HG02981 (cell line): ENCODE measurements around the gene ZFYVE21.
"Not testable (repeated sequence)": the region's sequence is repeated elsewhere in the genome, so short reads cannot be mapped to it uniquely, and the experiment has no call there.

ENCODE experiments used
- ATAC-seq: cut with Tn5 transposase; IDR thresholded peaks from one replicate; pipeline ENCODE4 v1.9.1; 2021; ENCODE audit warnings: mild to moderate bottlenecking, moderate library complexity; ENCODE audit not compliant: unreplicated experiment

Gene ZFYVE21

DNA sequence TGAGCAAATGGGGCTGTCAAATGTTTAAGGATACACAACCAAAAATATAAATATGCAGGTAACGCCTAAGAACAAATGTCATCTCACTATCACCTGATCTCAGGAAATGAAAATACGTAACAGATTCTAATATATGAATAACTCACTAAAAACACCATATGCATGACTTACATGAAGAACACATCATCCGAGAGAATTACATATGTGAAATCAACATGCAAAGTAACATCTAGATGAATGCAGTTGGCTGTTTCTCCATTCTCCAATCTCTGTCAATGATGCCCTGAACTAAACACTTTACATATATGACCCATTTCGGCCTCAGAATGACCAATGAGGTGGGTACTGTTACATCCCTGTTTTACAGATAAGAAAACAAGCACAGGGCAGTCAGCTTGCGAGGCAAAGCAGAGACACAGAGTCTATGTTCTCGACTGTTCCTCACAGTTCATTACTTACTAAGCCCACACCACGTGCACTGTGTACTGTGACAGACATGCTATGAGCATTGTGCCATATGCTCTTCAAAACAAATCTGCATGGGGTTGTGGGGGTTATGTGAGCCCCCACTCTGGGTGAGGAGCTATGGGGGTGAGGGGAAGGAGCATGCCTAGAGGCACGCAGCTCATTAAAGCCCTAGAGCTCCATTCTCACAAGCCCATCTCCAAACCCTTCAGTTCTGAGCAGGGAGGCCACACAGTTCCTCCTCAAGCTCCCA, 42.6 kb downstream of the ZFYVE21 start:
- ATAC-seq = no peak

DNA sequence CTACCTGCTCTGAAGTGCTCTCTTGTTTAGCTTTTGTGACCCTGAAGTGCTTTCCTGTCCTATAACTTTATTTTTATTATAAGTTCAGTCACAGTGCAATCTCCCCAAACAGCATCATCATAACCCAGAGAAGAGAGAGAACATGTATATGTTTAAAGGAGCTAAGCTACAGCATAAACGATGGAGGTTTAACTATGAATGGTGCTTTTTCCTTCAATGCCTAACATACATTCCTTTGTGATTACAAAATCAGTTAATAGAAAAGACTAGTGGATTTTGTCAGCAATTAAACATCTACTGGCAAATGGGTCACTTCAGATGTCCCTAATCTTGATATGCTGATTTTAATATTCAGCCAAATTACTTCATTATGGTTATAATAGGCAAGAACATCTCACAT, 46.4 kb downstream of the ZFYVE21 start:
- ATAC-seq = no peak

DNA sequence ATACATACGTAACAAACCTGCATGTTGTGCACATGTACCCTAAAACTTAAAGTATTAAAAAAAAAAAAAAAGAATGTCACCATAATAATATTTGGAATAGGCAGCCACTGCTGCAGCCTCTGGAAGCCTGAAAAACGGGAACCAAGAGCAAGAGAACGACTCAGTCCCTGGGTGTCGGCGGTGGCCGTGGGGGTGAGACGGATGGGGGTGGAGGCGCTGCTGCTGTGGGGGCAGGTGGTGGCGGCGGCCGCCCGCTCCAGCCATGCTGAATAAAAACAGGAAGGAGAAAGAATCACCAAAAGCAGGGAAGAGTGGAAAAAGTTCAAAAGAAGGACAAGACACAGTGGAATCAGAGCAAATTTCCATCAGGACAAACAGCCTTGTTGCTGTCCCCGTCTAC, 46.9 kb downstream of the ZFYVE21 start:
- no peak for ATAC-seq

DNA sequence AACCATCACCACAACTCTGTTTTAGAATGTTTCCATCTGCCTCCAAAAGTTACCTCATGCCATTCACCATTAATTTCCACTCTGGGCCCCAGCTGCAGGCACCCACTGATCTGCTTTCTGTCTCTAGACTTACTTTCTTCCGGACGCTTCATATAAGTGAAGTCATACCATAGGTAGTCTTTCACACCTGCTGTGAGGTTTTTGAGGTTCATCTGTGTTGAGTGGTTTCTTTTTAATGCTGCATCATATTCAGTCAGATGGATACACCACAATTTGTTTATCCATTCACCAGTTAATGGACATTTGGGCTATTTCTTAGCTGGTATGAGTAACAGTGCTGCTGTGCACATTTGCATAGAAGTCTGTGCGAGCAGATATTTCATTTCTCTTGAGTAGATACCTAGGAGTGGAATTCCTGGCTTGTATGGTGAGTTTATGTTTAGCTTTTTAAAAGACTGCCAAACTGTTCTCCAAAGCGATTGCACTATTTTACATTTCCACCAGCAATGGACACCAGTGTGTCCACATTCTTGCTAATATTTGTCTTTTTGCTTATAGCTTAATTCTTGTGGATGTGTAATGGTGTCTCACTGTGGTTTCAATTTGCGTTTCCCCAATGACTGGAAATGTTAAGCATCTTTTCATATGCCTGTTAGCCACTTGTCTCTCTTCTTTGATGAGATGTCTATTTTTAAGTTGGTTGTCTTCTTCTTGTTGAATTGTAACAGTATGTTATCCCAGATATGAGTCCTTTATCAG, 48.3 kb downstream of the ZFYVE21 start:
- peak; percentile 83 for ATAC-seq

DNA sequence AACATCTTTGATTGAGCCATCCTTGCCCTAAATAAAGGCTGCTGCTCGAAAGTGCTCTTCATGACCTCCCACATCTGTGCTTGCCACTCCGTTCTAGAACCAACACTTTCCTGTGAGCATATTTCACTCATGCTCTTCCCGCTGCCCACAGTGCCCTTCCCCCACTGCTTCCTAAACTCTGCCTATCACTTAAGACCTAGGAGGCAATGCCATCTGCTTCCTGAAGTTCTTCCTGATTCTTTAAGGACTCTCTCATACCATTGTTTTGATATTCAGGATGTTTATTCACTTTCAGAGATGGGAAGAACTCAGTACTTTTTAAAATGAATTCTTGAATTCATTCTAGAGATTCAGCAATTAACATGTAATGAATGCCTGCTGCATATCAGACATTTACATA, 49.9 kb downstream of the ZFYVE21 start:
- ATAC-seq = no peak

DNA sequence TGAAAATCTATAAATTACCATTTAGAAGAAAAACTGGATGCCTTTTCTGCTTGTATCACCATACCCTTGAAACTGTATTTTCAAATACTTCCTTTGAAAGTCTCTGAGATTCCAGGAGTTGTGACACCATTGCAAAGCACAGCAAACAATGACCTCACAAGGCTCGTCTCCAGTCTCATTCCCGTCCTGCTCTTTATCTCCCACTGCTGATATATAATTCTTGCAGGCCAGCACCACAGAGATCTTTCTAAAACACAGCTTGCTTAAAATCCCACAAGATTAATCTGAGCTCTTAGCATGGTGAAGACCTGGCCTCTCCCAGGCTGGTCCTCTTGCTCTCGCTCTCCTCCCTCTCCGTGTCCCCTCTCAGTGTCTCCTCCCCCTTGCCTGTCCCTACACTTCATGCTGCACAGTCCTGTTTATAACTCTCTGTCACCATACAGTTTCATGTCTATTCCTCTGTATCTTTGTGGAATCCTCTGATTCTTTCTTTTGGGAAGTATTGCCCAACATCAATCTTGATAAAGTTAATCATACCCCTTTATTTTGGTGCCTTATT, 51.8 kb downstream of the ZFYVE21 start:
- ATAC-seq = no peak

DNA sequence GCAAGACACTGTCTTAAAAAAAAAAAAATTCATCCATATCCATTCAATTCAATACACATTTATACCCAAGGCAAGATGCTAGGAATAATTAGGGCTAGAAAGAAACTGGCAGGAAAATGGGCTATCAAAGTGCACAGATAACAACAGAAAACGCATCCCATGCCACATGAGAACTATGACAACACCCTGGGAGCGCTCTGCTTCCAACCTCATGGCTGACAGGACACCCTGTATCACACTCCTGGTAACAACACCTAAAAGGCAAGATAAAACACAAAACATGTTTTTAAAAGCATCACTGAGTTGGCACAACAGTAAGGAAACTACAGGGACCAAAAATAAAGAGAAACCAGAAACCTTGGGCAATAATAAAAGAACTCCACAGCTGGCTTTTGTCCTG, 54.9 kb downstream of the ZFYVE21 start:
- no peak for ATAC-seq

DNA sequence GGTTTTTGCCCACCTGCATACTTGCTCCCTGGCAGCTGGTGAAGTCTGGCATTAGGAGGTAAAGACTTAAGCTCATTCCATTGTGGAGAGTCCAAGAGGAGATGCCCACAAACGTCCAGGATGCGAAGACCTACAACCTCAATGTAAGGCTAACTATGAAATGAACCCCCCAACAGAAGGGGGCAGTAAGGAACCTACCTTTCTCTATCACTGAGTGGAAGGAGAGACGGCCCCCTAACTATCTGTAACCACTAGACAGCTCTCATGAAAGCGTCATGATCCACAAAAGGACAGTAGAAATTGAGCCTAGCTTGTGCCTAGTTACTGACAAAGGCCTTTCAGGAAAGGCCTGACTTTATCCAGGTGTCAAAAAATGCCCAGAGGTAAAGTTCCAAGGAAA, 55.3 kb downstream of the ZFYVE21 start:
- no peak for ATAC-seq

DNA sequence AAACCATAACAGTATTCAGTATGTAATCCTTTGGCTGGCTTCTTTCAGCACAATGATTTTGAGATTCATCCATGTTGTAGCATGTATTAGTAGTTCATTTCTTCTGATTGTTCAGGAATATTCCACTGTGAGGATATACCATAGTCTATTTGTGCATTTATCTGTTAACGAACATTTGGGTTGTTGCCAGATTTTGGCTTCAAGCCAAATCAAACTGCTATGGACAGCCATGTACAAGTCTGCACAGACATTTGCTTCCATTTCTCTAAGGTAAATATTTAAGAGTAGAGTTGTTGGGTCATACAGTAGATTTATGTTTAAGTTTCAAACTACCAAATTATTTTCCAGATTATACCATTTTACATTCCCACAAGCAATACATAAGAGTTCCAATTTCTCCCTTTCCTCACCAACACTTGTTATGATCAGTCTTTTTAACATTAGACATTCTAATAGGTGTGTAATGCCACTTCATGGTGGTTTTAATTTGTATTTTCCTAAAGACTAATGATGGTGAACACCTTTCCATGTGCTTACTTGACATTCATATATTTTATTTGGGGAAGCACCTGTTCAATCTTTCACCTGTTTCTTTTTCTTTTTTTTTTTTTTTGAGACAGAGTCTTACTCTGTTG, 56.6 kb downstream of the ZFYVE21 start:
- ATAC-seq = no peak

DNA sequence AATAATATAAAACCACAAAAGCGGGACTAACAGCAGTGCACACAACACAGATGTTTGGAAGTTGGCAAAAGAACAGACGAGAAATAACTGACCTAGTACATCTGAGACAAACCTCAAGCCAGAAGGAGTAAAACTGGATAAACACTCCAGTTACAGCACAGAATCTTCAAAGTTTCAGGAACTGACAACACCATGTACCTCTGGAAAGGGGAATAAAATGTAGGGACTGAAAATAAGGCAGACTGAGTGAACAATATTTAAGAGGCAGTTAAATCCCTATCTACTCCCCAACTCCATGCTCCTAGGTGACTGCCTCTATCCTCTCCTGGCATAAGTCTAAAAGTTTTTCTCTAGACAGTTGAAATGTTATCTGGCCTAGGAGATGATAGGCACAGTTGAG, 57.9 kb downstream of the ZFYVE21 start:
- no peak for ATAC-seq

DNA sequence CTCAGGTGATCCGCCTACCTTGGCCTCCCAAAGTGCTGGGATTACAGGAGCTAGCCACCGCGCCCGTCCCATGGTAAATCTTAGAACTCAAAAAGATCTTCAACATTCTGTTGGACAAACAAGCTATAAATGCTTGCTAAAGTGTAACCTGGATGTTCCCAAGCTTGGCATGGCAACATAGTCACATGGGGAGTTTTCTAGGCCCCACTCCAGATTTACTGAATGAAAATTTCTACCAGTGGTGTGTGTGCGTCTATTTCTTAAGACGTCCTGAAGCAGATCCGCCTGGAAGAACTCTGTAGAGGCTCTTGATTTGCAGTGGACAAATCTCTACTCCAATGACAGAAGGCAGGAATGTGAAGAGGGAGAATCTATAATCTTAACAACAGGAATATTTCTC, 59.9 kb downstream of the ZFYVE21 start:
- ATAC-seq = no peak

DNA sequence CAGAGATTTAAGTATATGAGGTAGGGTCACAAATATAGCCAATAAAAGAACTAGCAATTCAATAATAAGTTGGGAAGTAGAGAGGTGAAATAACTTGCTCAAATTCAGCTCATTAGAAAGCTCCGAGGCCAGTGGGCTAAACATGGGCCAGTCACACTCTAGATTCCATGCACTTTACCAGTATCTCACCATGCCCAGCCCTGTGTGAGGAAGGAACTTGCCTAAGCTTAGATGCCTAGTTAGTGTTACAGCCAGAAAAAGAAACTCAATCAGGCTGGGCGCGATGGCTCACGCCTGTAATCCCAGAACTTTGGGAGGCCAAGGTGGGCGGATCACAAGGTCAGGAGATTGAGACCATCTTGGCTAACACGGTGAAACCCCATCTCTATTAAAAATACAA, 60.7 kb downstream of the ZFYVE21 start:
- not testable (repeated sequence) for ATAC-seq

DNA sequence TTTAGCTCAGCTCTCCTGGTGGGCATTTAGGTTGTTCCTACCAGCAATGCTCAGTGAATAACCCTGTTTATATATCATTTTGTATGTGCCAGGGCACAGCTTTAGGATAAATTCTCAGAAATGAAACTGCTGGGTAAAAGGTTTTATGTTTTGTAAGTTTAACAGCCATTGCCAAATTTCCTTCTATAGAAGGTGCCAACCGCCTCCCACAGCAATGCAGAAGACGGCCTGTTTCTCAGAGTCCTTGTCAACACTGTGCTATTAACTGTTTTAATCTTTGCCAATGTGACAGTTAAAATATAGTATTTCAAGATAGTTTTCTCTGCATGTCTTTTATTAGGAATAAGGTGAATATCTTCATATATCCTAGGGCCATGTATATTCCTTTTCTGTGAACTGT, 66.8 kb downstream of the ZFYVE21 start:
- no peak for ATAC-seq
